HEK293T (cell line): ENCODE measurements around the gene ACOX1.

ENCODE experiments used
- ARNT ChIP-seq: fragments of 450-650 bp; IDR thresholded peaks from 2 replicates; pipeline ENCODE4 v1.6.1; 2017; ENCODE audit warnings: mild to moderate bottlenecking
- BHLHE40 ChIP-seq: fragments of 450-650 bp; IDR thresholded peaks from 2 replicates; pipeline ENCODE4 v1.6.1; 2016; ENCODE audit warnings: mild to moderate bottlenecking, moderate library complexity, borderline replicate concordance
- CTBP1 ChIP-seq: fragments of 450-650 bp; IDR thresholded peaks from 2 replicates; pipeline ENCODE4 v1.6.1; 2016; ENCODE audit warnings: borderline replicate concordance
- ELF4 ChIP-seq: fragments of 450-650 bp; IDR thresholded peaks from 2 replicates; pipeline ENCODE4 v1.6.1; 2017; ENCODE audit warnings: antibody characterized with exemption
- FOXK2 ChIP-seq: fragments of 450-650 bp; IDR thresholded peaks from 2 replicates; pipeline ENCODE4 v1.6.1; 2016; ENCODE audit warnings: mild to moderate bottlenecking
- L3MBTL2 ChIP-seq: fragments of 450-650 bp; conservative IDR thresholded peaks from 2 replicates; pipeline ENCODE4 v1.6.1; 2016; ENCODE audit warnings: mild to moderate bottlenecking
- PKNOX1 ChIP-seq: fragments of 450-650 bp; IDR thresholded peaks from 2 replicates; pipeline ENCODE4 v1.6.1; 2016
- SP1 ChIP-seq: fragments of 450-650 bp; IDR thresholded peaks from 2 replicates; pipeline ENCODE4 v1.6.1; 2017
- ZNF384 ChIP-seq: fragments of 450-650 bp; IDR thresholded peaks from 2 replicates; pipeline ENCODE4 v1.6.1; 2016

GRCh38 chr17:75896415-75897159 lies 82.4 kb downstream of the ACOX1 start, which contains the start of gene TRIM65:
- no peak for TF ChIP-seq L3MBTL2
- TF ChIP-seq PKNOX1, result no peak
- no peak for TF ChIP-seq BHLHE40
- no peak for TF ChIP-seq CTBP1
- TF ChIP-seq ARNT, result no peak
- TF ChIP-seq ELF4, result peak; percentile 27; the same call in 1 of the 2 replicates
- TF ChIP-seq SP1, result no peak
- TF ChIP-seq FOXK2, result no peak
- TF ChIP-seq ZNF384, result no peak
